ENCODE measurements around the gene ITGB6. TPM values are rescaled to one million over a fixed set of nuclear protein-coding genes. Genes with fewer than 3 reads are reported as not detected.

ITGB6 gene
- total and polyA plus RNA-seq, 8 donors: 2.3 to 49.6 (median 8.3) TPM

GRCh38 chr2:160110674-160111239, 89.3 kb downstream of the ITGB6 start:
- H3K27ac ChIP-seq: no peak overlapping the region
- intact Hi-C loops (cut with DNase I; ENCODE audit: low total_unique reads): no loop called here
- no peaks in the 10 kb centered on the region for H3K9me3 ChIP-seq
- WGBS, 5 donors: 79 to 90% (median 86%) methylated on average over 7 of the region's 7 CpGs
- H3K4me3 ChIP-seq: no peak overlapping the region
- H3K27me3 ChIP-seq: no peaks in the 10 kb centered on the region
- no peaks in the 10 kb centered on the region for H3K4me1 ChIP-seq
- TF ChIP-seq EP300 (IDR thresholded peaks at IDR 0.05): no peak
- TF ChIP-seq CTCF (IDR thresholded peaks at IDR 0.05): no peak
- no peak for TF ChIP-seq POLR2AphosphoS5 (IDR thresholded peaks at IDR 0.05)
- no peak for TF ChIP-seq POLR2A (IDR thresholded peaks at IDR 0.05)
- DNase-seq: no peak
- H3K36me3 ChIP-seq: peaks cover 0 to 9% (median 2%) of the 10 kb centered on the region in 4 donors

GRCh38 chr2:160109939-160110673, 90.0 kb downstream of the ITGB6 start:
- Histone ChIP-seq H3K36me3 (peaks cover 0 to 9% (median 2%) of the 10 kb centered on the region in 4 donors), H3K27ac (no peak overlapping the region), H3K27me3 (no peaks in the 10 kb centered on the region), H3K4me1 (no peaks in the 10 kb centered on the region), H3K4me3 (no peak overlapping the region), H3K9me3 (no peaks in the 10 kb centered on the region)
- peak in 1 of 3 donors; percentile 35 for TF ChIP-seq POLR2AphosphoS5 (IDR thresholded peaks at IDR 0.05)
- TF ChIP-seq CTCF (IDR thresholded peaks at IDR 0.05): peak in 5 of 7 experiments; percentile 34 to 63 (median 57)
- TF ChIP-seq POLR2A (IDR thresholded peaks at IDR 0.05): no peak
- no peak for TF ChIP-seq EP300 (IDR thresholded peaks at IDR 0.05)
- intact Hi-C loops (cut with DNase I; ENCODE audit: low total_unique reads): loop anchor here (10.0 kb wide), 1 partner anchor 865 kb away; no protein-coding TSS in a partner anchor
- peak; percentile 57 to 92 for DNase-seq
- 40 to 48% (median 46%) methylated on average over 8 of the region's 8 CpGs for WGBS, 5 donors

- H3K9me3 ChIP-seq: no peaks in the 10 kb centered on the region
- intact Hi-C loops (cut with DNase I; ENCODE audit: low total_unique reads): loop anchor here (10.0 kb wide), 1 partner anchor 866 kb away; no protein-coding TSS in a partner anchor
- no peaks in the 10 kb centered on the region for H3K4me1 ChIP-seq
- H3K27me3 ChIP-seq: no peaks in the 10 kb centered on the region
- H3K27ac ChIP-seq: no peak overlapping the region
- H3K36me3 ChIP-seq: peaks cover 0 to 9% (median 2%) of the 10 kb centered on the region in 4 donors
- no peak for DNase-seq
- no peak overlapping the region for H3K4me3 ChIP-seq
- WGBS, 5 donors: 86 to 97% (median 89%) methylated on average over 3 of the region's 3 CpGs
- TF ChIP-seq EP300 (IDR thresholded peaks at IDR 0.05): no peak
- TF ChIP-seq CTCF (IDR thresholded peaks at IDR 0.05): no peak
- no peak for TF ChIP-seq POLR2A (IDR thresholded peaks at IDR 0.05)
- no peak for TF ChIP-seq POLR2AphosphoS5 (IDR thresholded peaks at IDR 0.05)
These were observed 90.8 kb downstream of the ITGB6 start for GRCh38 chr2:160109243-160109642.

- intact Hi-C loops (cut with DNase I; ENCODE audit: low total_unique reads): loop anchor here (10.0 kb wide), 1 partner anchor 866 kb away; no protein-coding TSS in a partner anchor
- H3K4me1 ChIP-seq: no peaks in the 10 kb centered on the region
- no peak for DNase-seq
- H3K36me3 ChIP-seq: peaks cover 0 to 9% (median 2%) of the 10 kb centered on the region in 4 donors
- H3K9me3 ChIP-seq: no peaks in the 10 kb centered on the region
- no peak overlapping the region for H3K27ac ChIP-seq
- H3K27me3 ChIP-seq: no peaks in the 10 kb centered on the region
- 44 to 84% (median 71%) methylated on average over 2 of the region's 2 CpGs for WGBS, 5 donors
- no peak overlapping the region for H3K4me3 ChIP-seq
- TF ChIP-seq POLR2AphosphoS5 (IDR thresholded peaks at IDR 0.05) (no peak), EP300 (IDR thresholded peaks at IDR 0.05) (no peak), POLR2A (IDR thresholded peaks at IDR 0.05) (no peak)
These were observed 91.4 kb downstream of the ITGB6 start for GRCh38 chr2:160108646-160109045.

Measured in stomach (tissue), 9 donors.